Measurements from ENCODE around the gene ITIH2.
"Not testable (repeated sequence)": the region's sequence is repeated elsewhere in the genome, so short reads cannot be mapped to it uniquely, and the experiment has no call there.

Gene ITIH2, protein sequence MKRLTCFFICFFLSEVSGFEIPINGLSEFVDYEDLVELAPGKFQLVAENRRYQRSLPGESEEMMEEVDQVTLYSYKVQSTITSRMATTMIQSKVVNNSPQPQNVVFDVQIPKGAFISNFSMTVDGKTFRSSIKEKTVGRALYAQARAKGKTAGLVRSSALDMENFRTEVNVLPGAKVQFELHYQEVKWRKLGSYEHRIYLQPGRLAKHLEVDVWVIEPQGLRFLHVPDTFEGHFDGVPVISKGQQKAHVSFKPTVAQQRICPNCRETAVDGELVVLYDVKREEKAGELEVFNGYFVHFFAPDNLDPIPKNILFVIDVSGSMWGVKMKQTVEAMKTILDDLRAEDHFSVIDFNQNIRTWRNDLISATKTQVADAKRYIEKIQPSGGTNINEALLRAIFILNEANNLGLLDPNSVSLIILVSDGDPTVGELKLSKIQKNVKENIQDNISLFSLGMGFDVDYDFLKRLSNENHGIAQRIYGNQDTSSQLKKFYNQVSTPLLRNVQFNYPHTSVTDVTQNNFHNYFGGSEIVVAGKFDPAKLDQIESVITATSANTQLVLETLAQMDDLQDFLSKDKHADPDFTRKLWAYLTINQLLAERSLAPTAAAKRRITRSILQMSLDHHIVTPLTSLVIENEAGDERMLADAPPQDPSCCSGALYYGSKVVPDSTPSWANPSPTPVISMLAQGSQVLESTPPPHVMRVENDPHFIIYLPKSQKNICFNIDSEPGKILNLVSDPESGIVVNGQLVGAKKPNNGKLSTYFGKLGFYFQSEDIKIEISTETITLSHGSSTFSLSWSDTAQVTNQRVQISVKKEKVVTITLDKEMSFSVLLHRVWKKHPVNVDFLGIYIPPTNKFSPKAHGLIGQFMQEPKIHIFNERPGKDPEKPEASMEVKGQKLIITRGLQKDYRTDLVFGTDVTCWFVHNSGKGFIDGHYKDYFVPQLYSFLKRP

GRCh38 chr10:7703140-7703539, at the start of gene ITIH2:
TSS of gene ITIH2 (plus strand) at chr10:7703316. CDS start at chr10:7703435, 119 bp downstream.
- DNase-seq: no peak

- not testable (repeated sequence) for DNase-seq
These were observed 46.0 kb upstream of the ITIH2 start for GRCh38 chr10:7657079-7657478.

GRCh38 chr10:7657552-7657951, 45.6 kb upstream of the ITIH2 start:
- DNase-seq: no peak

DNA sequence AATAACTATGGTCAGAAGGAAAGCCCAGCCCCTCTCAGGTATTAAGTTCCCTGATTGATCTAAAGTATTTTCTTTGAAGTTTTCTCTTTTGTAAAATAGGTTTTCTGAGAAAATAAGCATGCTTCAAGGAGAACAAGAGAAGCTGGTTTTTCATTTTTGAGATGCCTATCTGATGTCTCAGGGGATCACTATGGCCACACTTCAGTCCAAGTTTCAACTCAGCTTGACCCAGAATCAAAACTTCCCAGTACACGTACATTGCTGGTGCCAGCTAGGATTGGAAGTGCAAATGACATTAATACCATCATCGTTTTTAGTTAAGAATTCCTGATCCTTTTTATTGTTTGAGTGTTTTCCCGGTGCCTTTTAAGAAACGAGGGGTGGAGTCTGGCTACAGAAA, 43.6 kb upstream of the ITIH2 start:
- no peak for DNase-seq

DNA sequence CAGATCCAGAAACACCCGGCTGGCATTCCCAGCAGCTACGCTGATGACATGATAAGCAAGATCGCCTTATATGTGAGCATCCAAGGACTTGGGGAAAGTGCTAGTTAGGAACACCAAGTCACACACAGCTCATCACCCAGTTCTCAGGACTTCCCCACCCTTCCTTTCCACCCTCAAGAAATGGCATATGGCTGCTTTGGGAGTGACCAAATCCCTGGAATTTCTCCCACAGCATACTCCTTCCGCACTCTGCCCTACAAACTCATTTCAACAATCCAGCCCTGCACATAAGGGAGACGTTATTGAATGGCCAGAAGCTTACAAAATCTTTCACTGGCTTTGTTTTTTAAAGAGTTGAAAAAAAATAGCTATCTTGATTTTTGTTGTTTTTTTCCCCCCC, 40.6 kb upstream of the ITIH2 start:
- DNase-seq: no peak

GRCh38 chr10:7664707-7665106, 38.4 kb upstream of the ITIH2 start:
- no peak for DNase-seq

DNA sequence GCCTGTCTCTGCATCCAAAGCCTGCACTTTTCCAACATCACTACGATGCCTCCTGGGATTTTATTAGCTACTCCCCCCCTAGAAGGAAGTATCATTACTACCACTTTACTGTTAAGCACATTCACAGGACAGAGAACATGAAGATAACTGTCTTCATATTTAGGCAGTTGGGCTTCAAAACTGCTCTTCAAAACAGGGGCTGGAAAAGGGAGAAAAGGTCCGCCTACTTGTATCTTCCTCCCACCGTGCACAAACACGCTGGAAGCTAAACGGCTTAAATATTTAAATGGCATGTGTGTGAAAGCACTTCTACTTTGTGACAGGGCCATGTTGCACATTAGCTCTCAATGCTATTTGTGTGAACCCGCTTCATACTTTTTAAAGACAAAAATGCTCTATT, 37.3 kb upstream of the ITIH2 start:
- no peak for DNase-seq

DNA sequence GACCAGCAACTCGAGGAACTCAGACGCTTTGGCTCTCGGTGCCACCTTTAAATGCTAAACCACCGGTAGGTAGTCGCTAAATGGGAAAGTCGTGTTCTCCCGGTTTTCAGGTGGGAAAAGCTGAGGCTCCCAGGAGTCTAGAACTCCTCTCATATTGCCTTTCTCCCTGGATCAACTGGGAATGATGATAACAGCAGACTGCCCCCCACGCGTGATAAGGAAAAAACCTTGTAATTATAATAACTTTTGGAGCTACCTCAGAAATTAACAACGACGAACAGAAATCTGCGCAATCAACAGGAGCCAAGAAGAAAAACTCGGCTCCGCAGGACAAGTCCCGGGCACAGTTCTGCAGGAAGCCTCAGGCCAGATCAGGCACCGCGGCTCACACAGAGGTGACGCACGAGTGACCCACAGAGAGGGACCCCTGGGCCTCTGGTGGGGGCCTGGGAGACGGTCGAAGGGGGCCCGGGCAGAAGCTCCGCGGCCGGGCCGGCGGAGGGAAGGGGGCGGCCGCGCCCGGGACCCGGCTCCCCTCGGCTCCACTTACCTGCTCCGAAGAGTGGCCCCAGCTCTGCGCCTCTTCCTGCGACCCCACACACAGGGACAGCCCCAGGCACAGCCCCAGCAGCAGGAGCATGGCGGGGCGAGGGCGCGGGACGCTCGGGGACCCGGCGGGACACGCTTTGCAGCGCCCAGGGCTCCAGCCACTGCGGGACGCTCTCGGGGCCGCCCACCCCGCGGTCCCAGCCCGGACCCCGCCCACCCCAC, 36.7 kb upstream of the ITIH2 start, which contains the start of gene ITIH5:
TSS of gene ITIH5 (minus strand) at position 714 of the 771 bp plus-strand sequence. CDS start at position 640, 74 bp downstream.
- DNase-seq: no peak

- DNase-seq: no peak
These were observed 35.6 kb upstream of the ITIH2 start for GRCh38 chr10:7667262-7668141.

DNA sequence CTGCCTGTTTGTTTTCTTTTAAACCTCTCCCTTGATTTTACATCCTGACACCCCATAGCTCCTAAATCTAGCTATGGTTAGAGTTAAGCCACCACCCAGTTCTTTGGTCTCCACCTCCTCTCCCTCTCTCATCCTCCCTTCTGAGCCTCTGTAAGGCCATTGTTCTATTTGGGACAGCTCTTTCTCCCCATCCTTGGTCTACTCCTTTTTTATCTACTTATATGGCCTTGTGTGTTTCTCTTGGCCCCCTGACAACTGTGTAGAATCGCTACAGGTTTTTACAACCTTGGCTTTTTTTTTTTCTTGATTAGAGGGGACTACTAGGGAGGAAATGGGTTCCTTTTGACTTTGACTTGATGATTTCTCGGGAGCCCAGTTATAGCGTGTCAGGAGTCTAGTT, 33.0 kb upstream of the ITIH2 start:
- no peak for DNase-seq

DNA sequence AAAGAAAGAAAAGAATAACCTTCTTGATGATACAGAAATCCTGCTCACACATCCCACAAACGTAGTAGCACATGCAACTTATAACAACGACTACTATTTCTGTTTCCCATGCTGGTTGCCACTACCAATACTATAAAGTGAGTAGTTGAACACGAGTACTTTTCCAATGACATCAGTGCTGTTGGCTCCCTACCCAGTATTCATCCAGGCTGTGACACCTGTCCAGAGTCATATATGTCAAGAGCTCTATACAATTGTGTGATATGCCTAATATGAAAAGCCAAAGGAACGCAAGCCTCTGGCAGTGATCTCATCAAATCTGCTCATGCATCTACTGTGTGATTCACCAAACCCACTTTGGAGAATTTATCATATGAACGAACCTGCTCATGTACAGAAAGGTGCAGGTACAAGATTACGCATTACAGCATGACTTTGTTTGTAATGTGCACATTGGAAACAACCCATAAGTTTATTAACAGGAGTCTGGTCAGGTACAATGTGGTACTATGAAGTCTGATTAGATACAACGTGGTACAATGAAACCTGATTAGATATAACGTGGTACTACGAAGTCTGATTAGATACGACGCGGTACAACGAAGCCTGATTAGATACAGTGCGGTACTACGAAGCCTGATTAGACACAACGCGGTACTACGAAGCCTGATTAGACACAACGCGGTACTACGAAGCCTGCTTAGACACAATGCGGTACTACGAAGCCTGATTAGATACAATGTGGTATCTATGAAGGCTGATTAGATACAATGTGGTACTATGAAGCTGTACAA, 30.6 kb upstream of the ITIH2 start:
- DNase-seq: no peak

GRCh38 chr10:7679256-7679655, 23.9 kb upstream of the ITIH2 start:
- no peak for DNase-seq

DNA sequence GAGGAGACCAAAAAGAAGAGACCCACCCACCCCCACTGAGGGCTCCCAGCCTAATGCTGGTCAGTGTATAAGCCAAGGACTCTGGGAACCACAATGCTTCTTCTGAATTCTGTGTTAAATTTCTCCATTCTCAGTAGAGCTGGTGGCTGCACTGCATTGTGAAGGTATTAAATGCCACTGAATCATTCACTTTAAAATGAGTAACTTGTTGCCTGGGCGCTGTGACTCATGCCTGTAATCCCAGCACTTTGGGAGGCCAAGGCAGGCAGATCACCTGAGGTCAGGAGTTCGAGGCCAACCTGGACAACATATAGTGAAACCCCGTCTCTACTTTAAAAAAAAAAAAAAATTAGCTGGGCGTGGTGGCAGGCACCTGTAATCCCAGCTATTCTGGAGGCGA, 23.0 kb upstream of the ITIH2 start:
- DNase-seq: not testable (repeated sequence)

- DNase-seq: no peak
These were observed 16.6 kb upstream of the ITIH2 start for GRCh38 chr10:7686351-7687171.

DNA sequence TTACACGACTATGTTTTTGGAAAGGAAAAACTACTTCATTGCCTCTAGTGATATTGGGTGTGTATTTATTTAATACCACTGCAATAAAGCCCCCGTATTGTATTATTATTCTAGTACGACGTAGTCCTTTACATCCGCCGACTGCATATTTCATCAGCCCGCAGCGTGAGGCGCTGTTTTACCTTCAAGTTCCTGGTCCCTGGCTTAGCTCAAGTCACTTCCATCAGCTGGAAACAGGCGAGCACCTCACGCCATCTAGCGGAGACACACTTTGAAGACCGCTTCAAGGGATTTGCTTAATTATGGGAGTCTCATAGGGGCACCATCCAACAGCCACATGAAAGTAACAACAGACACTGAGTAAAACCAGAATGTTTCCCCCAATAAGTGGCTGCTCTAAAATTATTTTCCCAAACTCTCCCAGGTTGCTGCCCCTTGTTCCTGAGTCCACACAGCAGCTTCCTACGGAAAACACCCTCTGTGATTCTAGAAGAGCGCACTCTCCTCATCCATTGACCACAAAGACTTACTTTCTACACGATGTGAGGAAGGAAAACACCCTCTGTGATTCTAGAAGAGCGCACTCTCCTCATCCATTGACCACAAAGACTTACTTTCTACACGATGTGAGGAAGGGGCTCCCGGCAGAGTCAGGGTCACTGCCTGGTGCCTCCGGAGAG, 15.7 kb upstream of the ITIH2 start:
- peak; percentile 89 for DNase-seq

DNA sequence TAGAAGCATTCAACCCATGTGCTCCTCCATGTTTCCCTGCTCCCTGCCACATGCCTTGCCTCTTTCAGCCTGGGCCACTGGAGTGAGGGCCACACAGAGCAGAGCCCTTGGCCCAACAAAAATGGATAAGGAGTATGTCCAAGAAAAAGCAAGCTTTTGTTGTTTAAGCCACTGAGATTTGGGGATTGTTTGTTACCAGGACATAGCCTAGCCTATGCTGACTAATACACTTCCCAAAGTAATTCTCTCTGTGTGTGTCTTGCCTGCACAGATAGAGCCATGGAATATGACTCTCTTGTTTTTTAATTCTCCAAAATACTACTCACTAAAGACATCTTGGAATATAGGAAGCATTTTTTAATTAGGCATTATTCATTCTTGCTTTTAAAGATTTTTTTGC, 13.5 kb upstream of the ITIH2 start:
- DNase-seq: no peak

- DNase-seq: peak; percentile 5
These were observed 12.1 kb upstream of the ITIH2 start for GRCh38 chr10:7690885-7691597.

GRCh38 chr10:7692368-7692767, 10.7 kb upstream of the ITIH2 start:
- DNase-seq: not testable (repeated sequence)

DNA sequence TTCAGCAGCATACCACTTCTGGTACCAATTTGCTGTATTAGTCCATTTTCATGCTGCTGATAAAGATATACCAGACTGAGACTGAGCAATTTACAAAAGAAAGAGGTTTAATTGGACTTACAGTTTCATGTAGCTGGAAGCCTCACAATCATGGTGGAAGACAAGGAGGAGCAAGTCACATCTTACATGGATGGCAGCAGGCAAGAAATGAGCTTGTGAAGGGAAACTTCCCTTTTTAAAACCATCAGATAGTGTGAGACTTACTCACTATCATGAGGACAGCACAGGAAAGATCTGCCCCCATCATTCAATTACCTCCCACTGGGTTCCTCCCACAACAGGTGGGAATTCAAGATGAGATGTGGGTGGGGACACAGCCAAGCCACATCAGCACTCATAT, 9.9 kb upstream of the ITIH2 start:
- DNase-seq: peak; percentile 2
